H1 (cell line): ENCODE results near the gene CXCL6. TPM values are rescaled to one million over a fixed set of nuclear protein-coding genes. Genes with fewer than 3 reads are reported as not detected.

Source experiments
- BRCA1 ChIP-seq: IDR thresholded peaks from 2 replicates; pipeline ENCODE4 v1.6.1; 2012; ENCODE audit warnings: low read depth, low read length, improper control_type of control experiment
- EP300 ChIP-seq, 2 experiments: IDR thresholded peaks; 1 replicate in 1 of 2; 2 replicates in 1 of 2; pipeline ENCODE4 v1.6.1; 2011 to 2012; ENCODE audit warnings: low read depth in 2 of 2, low read length in 2 of 2, mild to moderate bottlenecking in 2 of 2, borderline replicate concordance in 1 of 2, inconsistent platforms in 1 of 2, moderate library complexity in 1 of 2
- HDAC2 ChIP-seq, 2 experiments: fragments of 300-600 bp in 1 of 2; sonication (generic) in 1 of 2; IDR thresholded peaks; 2 replicates each; pipeline ENCODE4 v1.6.1; 2011 to 2012; ENCODE audit warnings: low read depth in 2 of 2, low read length in 2 of 2, mild to moderate bottlenecking in 2 of 2, moderate library complexity in 2 of 2, borderline replicate concordance in 1 of 2, inconsistent platforms in 1 of 2
- KDM5A ChIP-seq: fragments of 200-600 bp; IDR thresholded peaks from 2 replicates; pipeline ENCODE4 v1.7.1; 2012; ENCODE audit warnings: mild to moderate bottlenecking, low read length, inconsistent platforms, mixed read lengths
- NRF1 ChIP-seq: IDR thresholded peaks from 2 replicates; pipeline ENCODE4 v1.6.1; 2011; ENCODE audit warnings: mild to moderate bottlenecking, low read depth, low read length, improper control_type of control experiment
- polyA plus RNA-seq, 7 experiments: library from polyadenylated mRNA; depleted of rRNA in 3 of 7; stranded (reverse) in 5 of 7; unstranded in 2 of 7; fragments of >200 nt in 5 of 7; fragments of 200-250 nt in 2 of 7; gene quantifications; 1 replicate in 5 of 7; 2 replicates in 1 of 7; 4 replicates in 1 of 7; pipeline versions ENCODE4 v1.2.1 to v1.2.3, GENCODE V29; 2011 to 2013; ENCODE audit warnings: missing spikeins in 2 of 7, mixed read lengths in 2 of 7
- total RNA-seq: library from RNA; stranded (reverse); fragmentation: NEBNext Ultra II Directional; extraction: Animal tissue kit (Norgen Biotek cat#: 25700); gene quantifications from 2 replicates; pipeline ENCODE4 v1.2.1, GENCODE V29; 2021
- TF ChIP-seq, protein P1 (sequence below): IDR thresholded peaks from 2 replicates; pipeline ENCODE4 v1.6.1; 2012; ENCODE audit warnings: low read length, inconsistent platforms

The CXCL6 gene
- total and polyA plus RNA-seq, 2 of the 8 experiments (the other 6 are each of a cell fraction or from before 2014, with no cell fraction given), result 6.3 to 8.0 TPM

DNA sequence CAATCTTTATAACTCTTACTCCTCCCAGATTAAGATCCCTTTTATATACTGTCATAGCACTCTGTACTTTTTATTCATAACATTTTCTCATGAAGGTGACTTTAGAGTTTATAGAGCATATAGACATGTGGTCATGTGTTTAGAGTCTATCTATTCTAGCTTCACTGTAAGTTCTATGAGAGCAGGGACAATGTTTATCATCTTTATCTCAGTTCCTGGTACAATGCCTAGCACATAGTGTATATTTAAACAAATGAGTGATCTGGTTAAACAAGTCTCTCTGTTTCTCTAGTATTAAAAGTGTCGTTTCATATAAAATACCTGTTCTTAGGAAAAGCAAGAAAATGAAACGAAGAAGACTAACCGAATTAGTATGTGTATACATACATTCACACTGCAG lies 3.2 kb downstream of the CXCL6 start (continued):
- TF ChIP-seq HDAC2 (IDR thresholded peaks at IDR 0.05; ENCODE audit: borderline replicate concordance in 1 of 2, low read depth in 2 of 2, low read length in 2 of 2), result no peak
- no peak for TF ChIP-seq KDM5A
- TF ChIP-seq BRCA1, result no peak
- TF ChIP-seq EP300 (IDR thresholded peaks at IDR 0.05; ENCODE audit: borderline replicate concordance in 1 of 2, low read depth in 2 of 2, low read length in 2 of 2), result no peak
- TF ChIP-seq, protein P1, sequence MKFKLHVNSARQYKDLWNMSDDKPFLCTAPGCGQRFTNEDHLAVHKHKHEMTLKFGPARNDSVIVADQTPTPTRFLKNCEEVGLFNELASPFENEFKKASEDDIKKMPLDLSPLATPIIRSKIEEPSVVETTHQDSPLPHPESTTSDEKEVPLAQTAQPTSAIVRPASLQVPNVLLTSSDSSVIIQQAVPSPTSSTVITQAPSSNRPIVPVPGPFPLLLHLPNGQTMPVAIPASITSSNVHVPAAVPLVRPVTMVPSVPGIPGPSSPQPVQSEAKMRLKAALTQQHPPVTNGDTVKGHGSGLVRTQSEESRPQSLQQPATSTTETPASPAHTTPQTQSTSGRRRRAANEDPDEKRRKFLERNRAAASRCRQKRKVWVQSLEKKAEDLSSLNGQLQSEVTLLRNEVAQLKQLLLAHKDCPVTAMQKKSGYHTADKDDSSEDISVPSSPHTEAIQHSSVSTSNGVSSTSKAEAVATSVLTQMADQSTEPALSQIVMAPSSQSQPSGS, result no peak
- no peak for TF ChIP-seq NRF1
